IgD-negative memory B cell (primary cell): ENCODE measurements around the gene PRSS21. TPM values are rescaled to one million over a fixed set of nuclear protein-coding genes. Genes with fewer than 3 reads are reported as not detected.
A peak's percentile ranks its signal among the peaks of the same experiment; 100 is the strongest.

Source experiments
- H3K27ac Mint-ChIP-seq, 3 donors: one replicate each; pipeline ENCODE4 v1.8.0; 2020 to 2022; ENCODE audit warnings: mild to moderate bottlenecking in 3 of 3, mixed read lengths in 3 of 3, moderate library complexity in 1 of 3
- H3K27me3 Mint-ChIP-seq: one replicate; pipeline ENCODE4 v1.8.0; 2021; ENCODE audit warnings: mixed read lengths
- H3K36me3 Mint-ChIP-seq: one replicate; pipeline ENCODE4 v1.8.0; 2020; ENCODE audit warnings: mild to moderate bottlenecking, mixed read lengths
- H3K4me1 Mint-ChIP-seq, 3 donors: one replicate each; pipeline ENCODE4 v1.8.0; 2020 to 2022; ENCODE audit warnings: mixed read lengths in 3 of 3, mild to moderate bottlenecking in 1 of 3
- H3K4me3 Mint-ChIP-seq, 4 donors: one replicate each; pipeline ENCODE4 v1.8.0; 2020 to 2022; ENCODE audit warnings: mild to moderate bottlenecking in 4 of 4, mixed read lengths in 4 of 4, moderate library complexity in 3 of 4
- H3K9me3 Mint-ChIP-seq, 3 donors: one replicate each; pipeline ENCODE4 v1.8.0; 2020 to 2021; ENCODE audit warnings: mixed read lengths in 3 of 3, mild to moderate bottlenecking in 1 of 3
- polyA plus RNA-seq: library from polyadenylated mRNA; unstranded; fragments of 300-500 nt; fragmentation: Illumina TruSeq; gene quantifications from one replicate; pipeline ENCODE4 v1.2.3, GENCODE V29; 2021

PRSS21 gene
- polyA plus RNA-seq, 1 donor from 2014 or later: 10.4 TPM

- H3K27me3 Mint-ChIP-seq: peaks cover 35% of the 10 kb centered on the region
- no peaks in the 10 kb centered on the region for H3K36me3 Mint-ChIP-seq
- H3K27ac Mint-ChIP-seq: no peak overlapping the region
- H3K4me1 Mint-ChIP-seq: no peaks in the 10 kb centered on the region
- H3K9me3 Mint-ChIP-seq: peaks cover 4 to 12% (median 5%) of the 10 kb centered on the region in 3 donors
- no peak overlapping the region for H3K4me3 Mint-ChIP-seq
Measured at GRCh38 chr16:2808181-2808580, 8.9 kb upstream of the PRSS21 start.

- H3K4me1 Mint-ChIP-seq: no peaks in the 10 kb centered on the region
- no peaks in the 10 kb centered on the region for H3K36me3 Mint-ChIP-seq
- H3K4me3 Mint-ChIP-seq: no peak overlapping the region
- H3K27me3 Mint-ChIP-seq: peaks cover 35% of the 10 kb centered on the region
- no peak overlapping the region for H3K27ac Mint-ChIP-seq
- H3K9me3 Mint-ChIP-seq: peaks cover 2 to 10% (median 2%) of the 10 kb centered on the region in 3 donors
Measured at GRCh38 chr16:2809149-2809760, 7.8 kb upstream of the PRSS21 start.

GRCh38 chr16:2810651-2811050 lies 6.4 kb upstream of the PRSS21 start:
- Mint-ChIP-seq H3K36me3 (no peaks in the 10 kb centered on the region), H3K27ac (no peak overlapping the region), H3K27me3 (peaks cover 33% of the 10 kb centered on the region), H3K9me3 (peaks cover 2 to 10% (median 2%) of the 10 kb centered on the region in 3 donors), H3K4me3 (no peak overlapping the region), H3K4me1 (no peaks in the 10 kb centered on the region)

- peaks cover 2 to 10% (median 2%) of the 10 kb centered on the region in 3 donors for H3K9me3 Mint-ChIP-seq
Measured at GRCh38 chr16:2811703-2812471, 5.2 kb upstream of the PRSS21 start.

GRCh38 chr16:2813771-2814221 lies 3.2 kb upstream of the PRSS21 start:
- Mint-ChIP-seq H3K27me3 (peaks cover 21% of the 10 kb centered on the region), H3K4me1 (no peaks in the 10 kb centered on the region), H3K9me3 (peaks cover 1 to 10% (median 2%) of the 10 kb centered on the region in 3 donors), H3K27ac (no peak overlapping the region), H3K36me3 (peaks cover 2% of the 10 kb centered on the region), H3K4me3 (no peak overlapping the region)

More at GRCh38 chr16:2811703-2812471, 5.2 kb upstream of the PRSS21 start:
- H3K27ac Mint-ChIP-seq: no peak overlapping the region
- H3K4me3 Mint-ChIP-seq: no peak overlapping the region
- no peaks in the 10 kb centered on the region for H3K4me1 Mint-ChIP-seq
- H3K36me3 Mint-ChIP-seq: no peaks in the 10 kb centered on the region
- peaks cover 32% of the 10 kb centered on the region for H3K27me3 Mint-ChIP-seq

GRCh38 chr16:2814551-2815298 lies 2.3 kb upstream of the PRSS21 start:
- Mint-ChIP-seq H3K4me1 (no peaks in the 10 kb centered on the region), H3K36me3 (peaks cover 2% of the 10 kb centered on the region), H3K9me3 (peaks cover 0 to 1% (median under 1%) of the 10 kb centered on the region in 3 donors), H3K4me3 (no peak overlapping the region), H3K27me3 (peaks cover 19% of the 10 kb centered on the region), H3K27ac (no peak overlapping the region)

- Mint-ChIP-seq H3K4me3 (peak overlapping the region in 1 of 4 donors; percentile 23), H3K27ac (no peak overlapping the region), H3K4me1 (no peaks in the 10 kb centered on the region), H3K9me3 (peaks cover 0 to 1% (median 0%) of the 10 kb centered on the region in 3 donors), H3K27me3 (peaks cover 16% of the 10 kb centered on the region), H3K36me3 (peaks cover 2% of the 10 kb centered on the region)
Measured at GRCh38 chr16:2815299-2815771, 1.7 kb upstream of the PRSS21 start.

- Mint-ChIP-seq H3K4me3 (peak overlapping the region in 1 of 4 donors; percentile 41), H3K9me3 (peaks cover 0 to 1% (median 0%) of the 10 kb centered on the region in 3 donors), H3K27ac (no peak overlapping the region), H3K27me3 (peaks cover 6% of the 10 kb centered on the region), H3K4me1 (peaks cover 0 to under 1% (median 0%) of the 10 kb centered on the region in 3 donors), H3K36me3 (peaks cover 2% of the 10 kb centered on the region)
Measured at GRCh38 chr16:2817340-2818271, 569 bp downstream of the PRSS21 start.

GRCh38 chr16:2818272-2818876 lies 1.3 kb downstream of the PRSS21 start:
- Mint-ChIP-seq H3K36me3 (peaks cover 2% of the 10 kb centered on the region), H3K4me1 (peaks cover 0 to 3% (median 0%) of the 10 kb centered on the region in 3 donors), H3K9me3 (peaks cover 0 to 1% (median 0%) of the 10 kb centered on the region in 3 donors), H3K27ac (no peak overlapping the region), H3K4me3 (peak overlapping the region in 1 of 4 donors; percentile 79), H3K27me3 (peaks cover 6% of the 10 kb centered on the region)

GRCh38 chr16:2819179-2819938 lies 2.3 kb downstream of the PRSS21 start:
- Mint-ChIP-seq H3K4me1 (peaks cover 0 to 3% (median 0%) of the 10 kb centered on the region in 3 donors), H3K4me3 (no peak overlapping the region), H3K36me3 (peaks cover 2% of the 10 kb centered on the region)

GRCh38 chr16:2819939-2820835 lies 3.1 kb downstream of the PRSS21 start:
- Mint-ChIP-seq H3K36me3 (peaks cover 2% of the 10 kb centered on the region), H3K27ac (no peak overlapping the region), H3K27me3 (peaks cover 2% of the 10 kb centered on the region), H3K9me3 (peaks cover 0 to 1% (median 0%) of the 10 kb centered on the region in 3 donors), H3K4me3 (no peak overlapping the region), H3K4me1 (peaks cover 0 to 3% (median 0%) of the 10 kb centered on the region in 3 donors)

More at GRCh38 chr16:2819179-2819938, 2.3 kb downstream of the PRSS21 start:
- H3K27me3 Mint-ChIP-seq: peaks cover 5% of the 10 kb centered on the region
- H3K27ac Mint-ChIP-seq: no peak overlapping the region
- H3K9me3 Mint-ChIP-seq: peaks cover 0 to 1% (median 0%) of the 10 kb centered on the region in 3 donors

GRCh38 chr16:2820836-2821486 lies 3.9 kb downstream of the PRSS21 start:
- peaks cover 0 to 1% (median 0%) of the 10 kb centered on the region in 3 donors for H3K9me3 Mint-ChIP-seq
- no peak overlapping the region for H3K27ac Mint-ChIP-seq
- no peak overlapping the region for H3K4me3 Mint-ChIP-seq
- H3K27me3 Mint-ChIP-seq: peaks cover 2% of the 10 kb centered on the region
- H3K36me3 Mint-ChIP-seq: peaks cover 2% of the 10 kb centered on the region
- H3K4me1 Mint-ChIP-seq: peaks cover 0 to 3% (median 0%) of the 10 kb centered on the region in 3 donors
